PC-9 (cell line): Measurements from ENCODE around the gene KLHL40. TPM values are rescaled to one million over a fixed set of nuclear protein-coding genes. Genes with fewer than 3 reads are reported as not detected.
A peak's percentile ranks its signal among the peaks of the same experiment; 100 is the strongest.
"Not testable (repeated sequence)": the region's sequence is repeated elsewhere in the genome, so short reads cannot be mapped to it uniquely, and the experiment has no call there.

Experiments
- BruUV-seq: library from RNA; stranded (reverse); fragments of 400-500 nt; replicated peaks from 2 replicates; lab custom pipeline; 2021; lab: Mats Ljungman, UMichigan
- CTCF ChIA-PET: fragments of 300-600 bp; sonication (Branson Sonifier 250); formaldehyde crosslinking; loops from one replicate; lab custom pipeline; 2022; ENCODE audit warnings: antibody characterized with exemption; lab: Charles Lee
- POLR2A ChIA-PET: fragments of 300-600 bp; sonication (Branson Sonifier 250); formaldehyde crosslinking; loops from one replicate; lab custom pipeline; 2022; ENCODE audit warnings: antibody characterized with exemption; ENCODE audit not compliant: unreplicated experiment; lab: Charles Lee
- DNase-seq, 2 experiments: peaks; one replicate each; pipeline versions ENCODE4 v3.0.0 to v3.0.0-alpha.2; 2015 to 2022; ENCODE audit warnings: mixed read lengths in 1 of 2
- H2AFZ ChIP-seq: fragments of 200-600 bp; sonication (generic); 2 replicates; pipeline ENCODE4 v1.8.1; 2017; ENCODE audit warnings: antibody characterized with exemption
- H3F3A ChIP-seq: fragments of 200-600 bp; sonication (generic); 2 replicates; pipeline ENCODE4 v1.8.1; 2017; ENCODE audit warnings: antibody characterized with exemption, mild to moderate bottlenecking, low read depth; ENCODE audit not compliant: insufficient read depth
- H3K27ac ChIP-seq: fragments of 200-600 bp; sonication (generic); 2 replicates; pipeline ENCODE4 v1.6.1; 2016; ENCODE audit warnings: mixed run types
- H3K27me3 ChIP-seq: fragments of 200-600 bp; sonication (generic); 2 replicates; pipeline ENCODE4 v1.6.1; 2016; ENCODE audit warnings: low read depth, mixed run types; ENCODE audit not compliant: insufficient read depth
- H3K36me3 ChIP-seq: fragments of 200-600 bp; sonication (generic); 2 replicates; pipeline ENCODE4 v1.6.1; 2016; ENCODE audit warnings: low read depth, mixed run types
- H3K4me1 ChIP-seq: fragments of 200-600 bp; sonication (generic); replicated peaks from 2 replicates; pipeline ENCODE4 v1.6.1; 2016; ENCODE audit warnings: mixed run types; ENCODE audit not compliant: insufficient read depth
- H3K4me2 ChIP-seq: fragments of 200-600 bp; sonication (generic); 2 replicates; pipeline ENCODE4 v1.6.1; 2017; ENCODE audit warnings: mixed run types
- H3K4me3 ChIP-seq: fragments of 200-600 bp; sonication (generic); 2 replicates; pipeline ENCODE4 v1.6.1; 2016; ENCODE audit warnings: mixed run types
- H3K79me2 ChIP-seq: fragments of 200-600 bp; sonication (generic); 2 replicates; pipeline ENCODE4 v1.6.1; 2017; ENCODE audit warnings: low read depth, mixed run types
- H3K9me2 ChIP-seq: fragments of 200-600 bp; sonication (generic); 2 replicates; pipeline ENCODE4 v1.8.1; 2017; ENCODE audit warnings: mild to moderate bottlenecking; ENCODE audit not compliant: insufficient read depth
- H3K9me3 ChIP-seq: fragments of 200-600 bp; sonication (generic); 2 replicates; pipeline ENCODE4 v1.8.1; 2016; ENCODE audit warnings: low read depth; ENCODE audit not compliant: insufficient read depth
- H4K20me1 ChIP-seq: fragments of 200-600 bp; sonication (generic); 2 replicates; pipeline ENCODE4 v1.8.1; 2017; ENCODE audit not compliant: insufficient read depth
- EZH2 ChIP-seq: fragments of 200-600 bp; sonication (generic); IDR thresholded peaks from 2 replicates; pipeline ENCODE4 v1.8.0; 2017; ENCODE audit warnings: antibody characterized with exemption, low read depth
- intact Hi-C: fragments of 100-400 bp; cut with micrococcal nuclease; formaldehyde crosslinking; loops from one replicate; pipeline ENCODE4 v1.10.0; 2022; ENCODE audit not compliant: unreplicated experiment
- total RNA-seq: library from RNA; stranded (reverse); gene quantifications from 2 replicates; pipeline ENCODE4 v1.2.3, GENCODE V29; 2021
- TF ChIP-seq, protein P1 (sequence below): fragments of 200-600 bp; sonication (generic); conservative IDR thresholded peaks from 2 replicates; pipeline ENCODE4 v1.6.1; 2017; ENCODE audit warnings: mixed run types, antibody characterized with exemption, mild to moderate bottlenecking, moderate library complexity

Gene KLHL40
- total RNA-seq, 1 experiment from 2014 or later = not detected

DNA sequence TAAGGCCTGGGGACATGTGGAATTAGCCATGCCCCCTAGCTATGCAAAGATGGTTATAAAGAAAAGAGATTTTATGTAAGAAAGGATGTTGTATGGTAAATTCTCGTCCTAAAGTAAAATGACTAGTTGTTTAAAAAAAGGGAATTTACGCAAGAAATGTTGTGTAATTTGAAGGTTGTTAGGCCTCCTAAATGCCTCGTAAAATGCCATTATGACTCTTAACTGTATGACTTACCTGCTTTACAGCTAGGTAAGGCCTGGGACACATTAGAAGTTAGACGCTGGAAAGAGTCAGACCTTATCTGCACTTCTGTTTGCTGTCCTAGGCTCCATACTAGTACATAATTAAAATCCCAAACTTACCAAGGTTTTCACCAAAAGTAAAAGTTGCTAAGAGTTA, 34.8 kb downstream of the KLHL40 start:
- ChIA-PET POLR2A (interaction anchor here (0.6 kb wide), 1 partner anchor 602 kb away, joined by 3 read pairs; no protein-coding TSS in a partner anchor), CTCF (no interaction called here)
- Histone ChIP-seq H3K4me2 (no peak overlapping the region), H3K27ac (no peak overlapping the region), H3K36me3 (no peaks in the 10 kb centered on the region), H4K20me1 (no peaks in the 10 kb centered on the region), H3F3A (no peaks in the 10 kb centered on the region), H3K4me1 (no peaks in the 10 kb centered on the region), H3K9me3 (no peaks in the 10 kb centered on the region), H3K27me3 (no peaks in the 10 kb centered on the region), H3K9me2 (no peaks in the 10 kb centered on the region), H2AFZ (no peak overlapping the region), H3K4me3 (no peak overlapping the region), H3K79me2 (no peaks in the 10 kb centered on the region)
- no peak for TF ChIP-seq EZH2
- TF ChIP-seq, protein P1, sequence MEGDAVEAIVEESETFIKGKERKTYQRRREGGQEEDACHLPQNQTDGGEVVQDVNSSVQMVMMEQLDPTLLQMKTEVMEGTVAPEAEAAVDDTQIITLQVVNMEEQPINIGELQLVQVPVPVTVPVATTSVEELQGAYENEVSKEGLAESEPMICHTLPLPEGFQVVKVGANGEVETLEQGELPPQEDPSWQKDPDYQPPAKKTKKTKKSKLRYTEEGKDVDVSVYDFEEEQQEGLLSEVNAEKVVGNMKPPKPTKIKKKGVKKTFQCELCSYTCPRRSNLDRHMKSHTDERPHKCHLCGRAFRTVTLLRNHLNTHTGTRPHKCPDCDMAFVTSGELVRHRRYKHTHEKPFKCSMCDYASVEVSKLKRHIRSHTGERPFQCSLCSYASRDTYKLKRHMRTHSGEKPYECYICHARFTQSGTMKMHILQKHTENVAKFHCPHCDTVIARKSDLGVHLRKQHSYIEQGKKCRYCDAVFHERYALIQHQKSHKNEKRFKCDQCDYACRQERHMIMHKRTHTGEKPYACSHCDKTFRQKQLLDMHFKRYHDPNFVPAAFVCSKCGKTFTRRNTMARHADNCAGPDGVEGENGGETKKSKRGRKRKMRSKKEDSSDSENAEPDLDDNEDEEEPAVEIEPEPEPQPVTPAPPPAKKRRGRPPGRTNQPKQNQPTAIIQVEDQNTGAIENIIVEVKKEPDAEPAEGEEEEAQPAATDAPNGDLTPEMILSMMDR = no peak
- intact Hi-C loops = no loop called here
- peak in 1 of 2 experiments; percentile 45 for DNase-seq
- no TSS peak for BruUV-seq

DNA sequence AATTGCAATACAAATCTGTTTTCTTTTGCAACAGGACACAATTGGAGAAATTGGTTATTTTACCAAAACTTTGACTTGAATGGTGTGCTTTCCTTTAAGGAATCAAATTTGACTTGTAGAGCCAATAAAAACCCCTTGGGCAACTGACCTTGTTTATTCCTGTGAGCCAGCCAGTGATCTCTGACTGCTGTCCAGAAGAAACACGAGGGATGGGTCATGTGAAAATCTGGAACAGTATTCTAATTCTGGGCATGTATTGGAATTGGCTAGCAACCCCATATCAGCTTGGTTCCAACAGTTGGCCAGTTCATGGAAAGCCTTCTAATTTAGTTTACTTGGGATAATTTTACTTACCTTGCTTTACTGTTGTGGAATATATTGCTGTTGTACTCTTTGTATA, 36.4 kb downstream of the KLHL40 start:
- no peak overlapping the region for H3K27ac ChIP-seq
- H3F3A ChIP-seq = no peaks in the 10 kb centered on the region
- no TSS peak for BruUV-seq
- ChIA-PET CTCF (no interaction called here), POLR2A (no interaction called here)
- DNase-seq = no peak
- H3K36me3 ChIP-seq = no peaks in the 10 kb centered on the region
- H3K79me2 ChIP-seq = no peaks in the 10 kb centered on the region
- H3K9me2 ChIP-seq = no peaks in the 10 kb centered on the region
- H3K27me3 ChIP-seq = no peaks in the 10 kb centered on the region
- TF ChIP-seq EZH2 = no peak
- TF ChIP-seq, protein P1 = no peak
- H2AFZ ChIP-seq = no peak overlapping the region
- H4K20me1 ChIP-seq = no peaks in the 10 kb centered on the region
- no peaks in the 10 kb centered on the region for H3K9me3 ChIP-seq
- no peak overlapping the region for H3K4me3 ChIP-seq
- intact Hi-C loops = no loop called here
- no peak overlapping the region for H3K4me2 ChIP-seq
- no peaks in the 10 kb centered on the region for H3K4me1 ChIP-seq

DNA sequence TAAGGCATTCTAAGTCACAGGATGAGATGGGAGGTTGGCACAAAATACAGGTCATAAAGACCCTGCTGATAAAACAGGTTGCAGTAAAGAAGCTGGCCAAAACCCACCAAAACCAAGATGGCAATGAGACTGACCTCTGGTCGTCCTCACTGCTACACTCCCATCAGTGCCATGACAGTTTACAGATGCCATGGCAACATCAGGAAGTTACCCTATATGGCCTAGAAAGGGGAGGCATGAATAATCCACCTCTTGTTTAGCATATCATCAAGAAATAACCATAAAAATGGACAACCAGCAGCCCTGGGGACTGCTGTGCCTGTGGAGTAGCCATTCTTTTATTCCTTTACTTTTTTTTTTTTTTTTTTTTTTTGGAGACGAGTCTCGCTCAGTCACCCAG, 37.1 kb downstream of the KLHL40 start:
- H3K27ac ChIP-seq, H3K36me3 ChIP-seq, CTCF ChIA-PET, intact Hi-C loops, H4K20me1 ChIP-seq, H3K4me3 ChIP-seq, H3K4me1 ChIP-seq, H3K27me3 ChIP-seq, BruUV-seq, H3F3A ChIP-seq, H2AFZ ChIP-seq, H3K79me2 ChIP-seq, H3K4me2 ChIP-seq, H3K9me2 ChIP-seq, DNase-seq, POLR2A ChIA-PET, H3K9me3 ChIP-seq: not testable (repeated sequence)

DNA sequence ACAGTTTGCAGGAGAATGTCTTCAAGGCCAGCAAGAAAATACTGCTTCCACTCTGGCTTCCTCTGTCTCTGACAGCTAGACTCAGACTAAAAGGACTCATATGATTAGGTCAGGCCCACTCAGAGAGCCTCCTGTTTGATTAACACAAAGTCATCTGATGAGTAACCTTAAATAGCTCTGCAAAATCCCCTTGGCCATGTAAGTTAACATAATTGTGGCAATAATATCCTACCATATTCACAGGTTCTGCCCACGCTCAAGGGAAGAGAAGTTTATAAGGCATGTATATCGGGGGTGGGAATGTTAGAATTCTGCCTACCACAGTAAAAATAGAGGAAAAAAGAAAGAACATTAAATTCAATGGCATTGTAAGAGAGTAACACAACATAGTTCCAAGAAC, 37.9 kb downstream of the KLHL40 start:
- Histone ChIP-seq H3K79me2 (no peaks in the 10 kb centered on the region), H3K4me2 (no peak overlapping the region)
- POLR2A ChIA-PET = no interaction called here

More for the DNA sequence above, 37.9 kb downstream of the KLHL40 start:
- Histone ChIP-seq H3K27me3 (no peaks in the 10 kb centered on the region), H2AFZ (no peak overlapping the region), H3K9me2 (no peaks in the 10 kb centered on the region), H4K20me1 (no peaks in the 10 kb centered on the region), H3K9me3 (no peaks in the 10 kb centered on the region), H3K27ac (no peak overlapping the region), H3K4me1 (no peaks in the 10 kb centered on the region), H3K36me3 (no peaks in the 10 kb centered on the region), H3F3A (no peaks in the 10 kb centered on the region), H3K4me3 (no peak overlapping the region)
- intact Hi-C loops = no loop called here
- DNase-seq = no peak
- CTCF ChIA-PET = no interaction called here
- TF ChIP-seq, protein P1 = no peak
- no peak for TF ChIP-seq EZH2
- no TSS peak for BruUV-seq
